AML-193 (cell line): ENCODE results near the gene CLDN15.
"Not testable (repeated sequence)": the region's sequence is repeated elsewhere in the genome, so short reads cannot be mapped to it uniquely, and the experiment has no call there.

Experiments
- DNase-seq, 2 experiments: peaks; one replicate each; lab custom pipeline; 2025; lab: John Stamatoyannopoulos, UW

CLDN15 gene

DNA sequence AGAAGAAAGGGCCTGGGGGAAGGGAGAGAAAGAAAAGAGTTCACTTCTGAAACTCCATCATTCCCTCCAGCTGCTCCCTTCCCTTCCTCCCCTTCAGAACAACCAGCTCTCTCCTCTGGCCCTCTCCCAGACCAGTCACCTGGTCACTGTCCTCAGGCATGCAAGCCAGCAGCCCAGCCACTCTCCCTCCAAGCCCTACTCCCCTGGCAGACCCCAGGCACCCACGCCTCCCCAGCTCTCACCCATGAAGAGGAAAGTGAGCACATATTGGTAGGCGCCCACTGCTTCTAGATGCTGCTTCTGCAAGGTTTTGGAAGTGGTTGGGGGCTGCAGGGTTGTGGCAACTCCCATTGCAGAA, 37.1 kb downstream of the CLDN15 start:
- DNase-seq: no peak

DNA sequence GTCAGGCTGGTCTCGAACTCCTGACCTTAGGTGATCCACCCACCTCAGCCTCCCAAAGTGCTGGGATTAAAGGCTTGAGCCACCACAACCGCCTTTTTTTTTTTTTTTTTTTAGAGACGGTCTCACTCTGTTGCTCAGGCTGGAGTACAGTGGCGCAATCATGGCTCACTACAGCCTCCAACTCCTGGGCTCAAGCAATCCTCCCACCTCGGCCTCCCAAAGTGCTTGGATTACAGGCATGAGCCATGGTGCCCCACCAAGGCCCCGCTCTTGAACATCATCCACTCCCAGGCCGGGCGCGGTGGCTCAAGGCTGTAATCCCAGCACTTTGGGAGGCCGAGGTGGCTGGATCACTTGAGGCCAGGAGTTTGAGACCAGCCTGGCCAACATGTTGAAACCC, 38.1 kb downstream of the CLDN15 start:
- not testable (repeated sequence) for DNase-seq

DNA sequence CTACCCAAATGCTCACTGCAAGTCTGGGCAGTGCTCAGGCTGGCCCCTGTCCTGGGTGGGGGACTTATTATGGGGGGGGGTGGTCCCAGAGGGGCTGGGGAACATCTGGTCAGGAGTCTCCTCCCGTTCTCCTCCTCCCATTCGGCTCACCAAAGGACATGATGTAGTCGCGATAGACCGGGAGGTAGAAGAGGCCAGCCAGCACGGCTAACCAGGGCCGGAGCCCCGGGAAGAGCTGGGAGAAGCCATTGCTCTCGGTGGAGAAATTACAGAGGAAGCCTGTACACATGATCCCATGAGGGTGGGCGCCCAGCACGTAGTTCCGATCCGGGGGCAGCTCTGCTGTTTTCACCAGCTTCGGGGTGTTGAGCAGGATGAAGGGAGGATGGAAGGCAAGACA, 39.1 kb downstream of the CLDN15 start:
- no peak for DNase-seq

DNA sequence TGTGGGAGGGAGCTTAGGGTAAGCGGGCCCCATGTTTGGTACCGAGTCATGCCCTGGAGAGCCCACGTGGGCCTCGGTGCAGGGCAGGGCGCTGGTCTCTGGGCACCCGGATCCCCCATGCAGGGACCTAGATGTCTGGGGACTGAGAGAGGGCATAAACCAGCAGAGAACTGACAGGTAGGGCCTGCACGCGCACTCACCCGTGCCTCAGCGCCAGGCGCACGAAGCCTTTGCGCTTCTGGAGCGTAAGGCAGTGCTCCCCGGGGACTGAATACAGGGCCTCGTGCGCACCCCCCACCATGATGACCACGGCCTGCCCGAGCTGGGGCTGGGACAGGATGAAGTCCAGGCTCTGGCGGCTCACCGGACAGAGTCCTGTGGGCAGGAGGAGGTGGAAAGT, 39.6 kb downstream of the CLDN15 start:
- no peak for DNase-seq

DNA sequence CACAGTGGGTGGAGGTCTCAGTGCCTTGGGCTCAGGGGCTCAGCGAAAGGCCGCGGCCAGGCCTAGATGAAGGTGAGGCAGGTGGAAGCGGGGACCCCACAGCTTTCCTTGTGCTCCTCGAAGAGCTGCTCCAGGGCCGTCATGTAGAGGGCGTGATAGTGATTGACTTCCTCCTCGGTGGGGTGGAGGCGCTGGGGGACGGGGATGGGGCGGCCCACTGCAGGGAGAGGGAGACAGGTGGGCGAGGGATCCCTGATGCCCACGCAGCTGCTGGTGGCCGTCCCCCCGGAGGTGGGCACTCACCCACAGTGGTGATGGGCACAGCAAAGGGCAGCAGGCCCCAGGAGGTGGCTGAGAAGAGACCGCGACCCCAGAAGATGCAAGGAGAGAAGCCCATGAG, 41.7 kb downstream of the CLDN15 start:
- DNase-seq: no peak

DNA sequence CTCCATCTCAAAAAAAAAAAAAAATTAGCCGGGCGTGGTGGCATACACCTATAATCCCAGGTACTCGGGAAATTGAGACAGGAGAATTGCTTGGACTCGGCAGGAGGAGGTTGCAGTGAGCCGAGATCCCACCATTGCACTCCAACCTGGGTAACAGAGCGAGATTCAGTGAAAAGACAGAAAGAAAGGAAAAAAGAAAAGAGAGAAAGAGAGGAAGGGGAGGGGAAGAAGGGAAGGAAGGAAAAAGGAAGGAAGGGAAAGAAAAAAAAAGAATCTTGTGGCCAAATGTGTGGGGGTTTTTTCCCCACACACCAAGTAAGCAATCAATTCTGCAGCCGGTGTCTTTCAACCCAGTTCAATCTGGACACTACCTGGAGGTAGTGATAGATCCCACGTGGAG, 48.5 kb downstream of the CLDN15 start:
- no peak for DNase-seq

DNA sequence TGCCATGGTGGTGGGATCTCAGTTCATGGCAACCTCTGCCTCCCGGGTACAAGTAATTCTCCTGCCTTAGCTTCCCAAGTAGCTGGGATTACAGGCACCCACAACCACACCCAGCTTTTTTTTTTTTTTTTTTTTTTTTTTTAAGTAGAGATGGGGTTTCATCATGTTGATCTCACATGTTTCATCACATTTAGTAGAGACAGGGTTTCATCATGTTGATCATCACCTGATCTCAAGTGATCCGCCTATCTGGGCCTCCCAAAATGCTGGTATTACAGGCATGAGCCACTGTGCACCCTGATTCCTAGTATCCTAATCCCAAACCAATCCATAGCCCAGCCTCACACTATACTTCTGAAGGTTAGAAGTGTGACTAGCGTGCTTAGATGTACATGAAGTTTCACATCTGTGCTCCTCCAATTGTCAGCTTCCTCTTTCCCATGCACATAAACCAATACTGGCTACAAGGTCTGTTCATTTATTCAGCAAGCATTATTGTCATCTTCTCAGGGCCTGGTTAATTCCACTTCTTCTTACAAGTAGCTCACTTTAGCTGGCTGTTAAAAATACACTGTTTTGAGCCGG, 50.7 kb downstream of the CLDN15 start:
- peak in 1 of 2 experiments; percentile 19 for DNase-seq

DNA sequence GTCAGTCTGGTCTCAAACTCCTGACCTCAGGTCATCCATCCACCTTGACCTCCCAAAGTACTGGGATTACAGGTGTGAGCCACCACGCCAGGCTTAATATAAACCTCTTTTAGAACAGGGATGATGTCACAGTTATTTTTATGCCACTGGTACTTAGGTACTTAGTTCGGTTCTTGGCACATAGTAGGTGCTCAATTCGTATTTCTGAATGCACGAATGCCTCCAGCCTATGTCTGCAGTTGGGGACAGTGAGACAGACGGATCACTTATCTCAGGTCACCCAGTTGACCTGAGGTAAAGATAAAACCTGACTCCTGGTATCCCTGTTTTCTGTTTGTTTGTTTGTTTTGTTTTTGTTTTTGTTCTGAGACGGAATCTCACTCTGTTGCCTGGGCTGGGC, 51.4 kb downstream of the CLDN15 start:
- DNase-seq: no peak

DNA sequence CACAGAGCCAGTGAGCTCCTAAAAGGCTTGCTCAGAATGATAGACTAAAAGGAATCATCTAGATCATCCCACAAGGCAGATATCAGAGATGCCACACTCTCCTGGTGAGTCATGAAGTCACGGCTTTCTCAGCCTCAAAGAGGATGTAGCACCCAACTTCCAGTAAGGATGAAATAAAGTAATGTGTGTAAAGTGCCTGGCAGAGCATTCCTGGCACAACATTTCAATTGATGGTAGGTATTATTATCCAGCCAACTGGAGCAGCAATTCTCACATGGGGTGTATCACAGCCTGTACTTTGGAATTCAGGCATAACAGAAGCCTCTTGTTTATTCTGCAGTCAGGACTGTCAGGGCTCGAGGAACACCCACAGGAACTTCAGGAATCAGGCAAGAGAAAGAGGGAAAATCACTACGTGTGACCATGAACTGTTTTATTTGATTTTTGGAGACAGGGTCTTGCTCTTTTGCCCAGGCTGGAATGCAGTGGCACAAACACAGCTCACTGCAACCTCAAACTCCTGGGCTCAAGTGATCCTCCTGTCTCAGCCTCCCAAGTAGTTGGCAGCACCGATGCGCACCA, 52.3 kb downstream of the CLDN15 start:
- DNase-seq: no peak
